PC-3 (cell line): Measurements from ENCODE around the gene PPP1CC. TPM values are rescaled to one million over a fixed set of nuclear protein-coding genes. Genes with fewer than 3 reads are reported as not detected.

Experiments
- ATAC-seq: fragments of 200-7000 bp; cut with Tn5 transposase; 2 replicates; pipeline ENCODE4 v1.9.1; 2020; ENCODE audit warnings: mild to moderate bottlenecking, moderate library complexity
- BruUV-seq: library from RNA; stranded (reverse); fragments of 400-500 nt; replicated peaks from 2 replicates; lab custom pipeline; 2021; lab: Mats Ljungman, UMichigan
- CTCF ChIA-PET: fragments of 300-600 bp; sonication (Branson Sonifier 250); formaldehyde crosslinking; loops from one replicate; lab custom pipeline; 2022; ENCODE audit warnings: antibody characterized with exemption; lab: Charles Lee
- POLR2A ChIA-PET: fragments of 300-600 bp; sonication (Branson Sonifier 250); formaldehyde crosslinking; loops from one replicate; lab custom pipeline; 2022; ENCODE audit warnings: antibody characterized with exemption; ENCODE audit not compliant: unreplicated experiment; lab: Charles Lee
- DNase-seq: peaks from one replicate; pipeline ENCODE4 v3.0.0-alpha.2; 2015
- H2AFZ ChIP-seq: fragments of 300-600 bp; sonication (generic); 2 replicates; pipeline ENCODE4 v1.6.0; 2016; ENCODE audit warnings: antibody characterized with exemption, low read length
- H3F3A ChIP-seq: fragments of 300-600 bp; sonication (generic); one replicate; pipeline ENCODE4 v1.6.0; 2017; ENCODE audit warnings: antibody characterized with exemption, low read length, control low read depth, mild to moderate bottlenecking; ENCODE audit not compliant: unreplicated experiment
- H3K27ac ChIP-seq: fragments of 300-600 bp; sonication (generic); 2 replicates; pipeline ENCODE4 v1.5.1; 2016; ENCODE audit warnings: mild to moderate bottlenecking, low read length
- H3K27me3 ChIP-seq: fragments of 300-600 bp; sonication (generic); 2 replicates; pipeline ENCODE4 v1.6.1; 2016; ENCODE audit warnings: low read length, mixed read lengths
- H3K36me3 ChIP-seq: fragments of 300-600 bp; sonication (generic); 2 replicates; pipeline ENCODE4 v1.6.1; 2016; ENCODE audit warnings: low read depth, mixed run types, low read length, mixed read lengths
- H3K4me1 ChIP-seq: fragments of 300-600 bp; sonication (generic); 2 replicates; pipeline ENCODE4 v1.5.1; 2016; ENCODE audit warnings: low read length; ENCODE audit not compliant: insufficient read depth
- H3K4me2 ChIP-seq: fragments of 300-600 bp; sonication (generic); 2 replicates; pipeline ENCODE4 v1.6.0; 2016; ENCODE audit warnings: low read length
- H3K4me3 ChIP-seq: fragments of 300-600 bp; sonication (generic); 2 replicates; pipeline ENCODE4 v1.5.1; 2016; ENCODE audit warnings: mild to moderate bottlenecking, low read length, mixed read lengths
- H3K79me2 ChIP-seq: fragments of 300-600 bp; sonication (generic); 2 replicates; pipeline ENCODE4 v1.6.1; 2017; ENCODE audit warnings: low read length, mixed read lengths
- H3K9ac ChIP-seq: fragments of 300-600 bp; sonication (generic); 2 replicates; pipeline ENCODE4 v1.6.0; 2016; ENCODE audit warnings: mild to moderate bottlenecking, low read length
- H3K9me2 ChIP-seq: fragments of 300-600 bp; sonication (generic); replicated peaks from 2 replicates; pipeline ENCODE4 v1.6.1; 2016; ENCODE audit warnings: mixed run types, low read length, mixed read lengths
- H3K9me3 ChIP-seq: fragments of 300-600 bp; sonication (generic); 2 replicates; pipeline ENCODE4 v1.6.1; 2016; ENCODE audit warnings: low read length, mixed read lengths
- H4K20me1 ChIP-seq: fragments of 300-600 bp; sonication (generic); 2 replicates; pipeline ENCODE4 v1.6.1; 2016; ENCODE audit warnings: low read length, mixed read lengths
- CTCF ChIP-seq: fragments of 300-600 bp; sonication (generic); conservative IDR thresholded peaks from 2 replicates; pipeline ENCODE4 v1.5.1; 2017; ENCODE audit warnings: antibody characterized with exemption, low read depth, mild to moderate bottlenecking, low read length
- EZH2 ChIP-seq: fragments of 300-600 bp; sonication (generic); IDR thresholded peaks from one replicate; pipeline ENCODE4 v1.6.1; 2017; ENCODE audit warnings: antibody characterized with exemption, mild to moderate bottlenecking, low read length; ENCODE audit not compliant: unreplicated experiment
- EZH2phosphoT487 ChIP-seq: fragments of 300-600 bp; sonication (generic); IDR thresholded peaks from 2 replicates; pipeline ENCODE4 v1.6.1; 2018; ENCODE audit warnings: mild to moderate bottlenecking, antibody characterized with exemption, low read length, borderline replicate concordance
- intact Hi-C: fragments of 100-400 bp; cut with micrococcal nuclease; formaldehyde crosslinking; loops from 2 replicates; pipeline ENCODE4 v1.9.0; 2023
- total RNA-seq: library from RNA; depleted of rRNA; stranded (reverse); fragments of >200 nt; gene quantifications from 2 replicates; pipeline ENCODE4 v1.2.3, GENCODE V29; 2014

Gene PPP1CC
- total RNA-seq, 1 experiment from 2014 or later, result 204 TPM

GRCh38 chr12:110693731-110694130 lies 49.0 kb downstream of the PPP1CC start:
- Histone ChIP-seq H3K9me3 (no peaks in the 10 kb centered on the region), H3K4me1 (0 out of 2 replicates have a peak, but pooled peaks cover 4% of the 10 kb centered on the region), H3K9me2 (no peaks in the 10 kb centered on the region), H4K20me1 (no peaks in the 10 kb centered on the region), H2AFZ (no peak overlapping the region), H3K36me3 (no peaks in the 10 kb centered on the region), H3K27me3 (no peaks in the 10 kb centered on the region), H3F3A (no peaks in the 10 kb centered on the region), H3K79me2 (no peaks in the 10 kb centered on the region), H3K4me2 (no peak overlapping the region), H3K27ac (no peak overlapping the region), H3K4me3 (no peak overlapping the region), H3K9ac (no peak overlapping the region)
- intact Hi-C loops, result loop anchor here (10.0 kb wide), 1 partner anchor 229 kb away; the partner anchor contains the start of genes FAM216A and GPN3
- POLR2A ChIA-PET, result no interaction called here
- BruUV-seq, result no TSS peak
- DNase-seq (no peak), ATAC-seq (no peak)
- CTCF ChIA-PET, result no interaction called here
- TF ChIP-seq EZH2 (no peak), CTCF (no peak), EZH2phosphoT487 (no peak)

DNA sequence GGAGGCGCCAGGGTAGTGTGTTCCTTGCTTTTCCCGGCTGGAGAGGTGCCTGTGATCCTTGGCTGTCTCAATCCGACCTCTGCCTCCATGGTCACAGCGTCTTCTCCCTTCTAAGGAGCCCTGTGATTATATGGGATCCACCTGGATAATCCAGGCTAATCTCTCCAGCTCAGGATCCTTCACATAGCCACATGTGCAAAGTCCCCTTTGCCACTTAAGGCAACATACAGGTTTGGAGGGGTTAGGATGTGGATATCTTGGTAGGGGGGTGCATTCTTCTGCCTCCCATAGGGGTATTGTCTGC lies 52.6 kb downstream of the PPP1CC start:
- BruUV-seq, result no TSS peak
- no peaks in the 10 kb centered on the region for H3K36me3 ChIP-seq
- no peak overlapping the region for H3K27ac ChIP-seq
- DNase-seq (no peak), ATAC-seq (no peak)
- no peaks in the 10 kb centered on the region for H3K4me1 ChIP-seq
- H3K9ac ChIP-seq, result no peak overlapping the region
- H3K27me3 ChIP-seq, result peaks cover 16% of the 10 kb centered on the region
- ChIA-PET CTCF (no interaction called here), POLR2A (interaction anchor here (0.6 kb wide), 1 partner anchor 727 kb away, joined by 4 read pairs; no protein-coding TSS in a partner anchor)
- H4K20me1 ChIP-seq, result no peaks in the 10 kb centered on the region
- no peak overlapping the region for H3K4me3 ChIP-seq
- no peaks in the 10 kb centered on the region for H3K9me2 ChIP-seq
- no peaks in the 10 kb centered on the region for H3F3A ChIP-seq
- no peaks in the 10 kb centered on the region for H3K9me3 ChIP-seq
- H2AFZ ChIP-seq, result no peak overlapping the region
- TF ChIP-seq EZH2 (no peak), EZH2phosphoT487 (no peak), CTCF (no peak)
- no peak overlapping the region for H3K4me2 ChIP-seq
- no peaks in the 10 kb centered on the region for H3K79me2 ChIP-seq
- intact Hi-C loops, result loop anchor here (10.0 kb wide), 1 partner anchor 225 kb away; the partner anchor contains the start of genes FAM216A and GPN3

GRCh38 chr12:110689281-110690126 lies 53.2 kb downstream of the PPP1CC start:
- ChIA-PET CTCF (no interaction called here), POLR2A (interaction anchor here (0.6 kb wide), 1 partner anchor 726 kb away, joined by 4 read pairs; no protein-coding TSS in a partner anchor)
- Histone ChIP-seq H3K36me3 (no peaks in the 10 kb centered on the region), H3K9me3 (0 out of 2 replicates have a peak, but pooled peaks cover 2% of the 10 kb centered on the region), H3K4me3 (no peak overlapping the region), H3K27ac (no peak overlapping the region), H3K79me2 (no peaks in the 10 kb centered on the region), H3K9me2 (no peaks in the 10 kb centered on the region), H4K20me1 (no peaks in the 10 kb centered on the region), H2AFZ (no peak overlapping the region), H3K4me1 (no peaks in the 10 kb centered on the region), H3K27me3 (peaks cover 16% of the 10 kb centered on the region), H3K4me2 (no peak overlapping the region), H3K9ac (no peak overlapping the region), H3F3A (no peaks in the 10 kb centered on the region)
- TF ChIP-seq CTCF, result no peak
- TF ChIP-seq EZH2phosphoT487, result no peak
- no peak for TF ChIP-seq EZH2
- no TSS peak for BruUV-seq
- intact Hi-C loops, result loop anchor here (10.0 kb wide), 1 partner anchor 225 kb away; the partner anchor contains the start of genes FAM216A and GPN3
- ATAC-seq, result no peak
- DNase-seq, result no peak
